H9 (cell line): Measurements from ENCODE around the gene MIGA1. TPM values are rescaled to one million over a fixed set of nuclear protein-coding genes. Genes with fewer than 3 reads are reported as not detected.

Experiments used
- DNase-seq: peaks from one replicate; pipeline ENCODE4 v3.0.0-alpha.2; 2017
- H2AFZ ChIP-seq: one replicate; pipeline ENCODE4 v1.6.1; 2013; ENCODE audit warnings: mild to moderate bottlenecking, low read length, control low read depth, moderate library complexity
- H2AK5ac ChIP-seq: 2 replicates; pipeline ENCODE4 v1.6.1; 2013; ENCODE audit warnings: low read length, control low read depth, mixed read lengths; ENCODE audit not compliant: insufficient read length
- H2BK120ac ChIP-seq: one replicate; pipeline ENCODE4 v1.6.1; 2013; ENCODE audit warnings: low read depth, mild to moderate bottlenecking, low read length, control low read depth, inconsistent platforms; ENCODE audit not compliant: poor library complexity, severe bottlenecking
- H2BK12ac ChIP-seq: 2 replicates; pipeline ENCODE4 v1.6.1; 2013; ENCODE audit warnings: low read length, control low read depth, mixed read lengths, low read depth; ENCODE audit not compliant: insufficient read length
- H2BK15ac ChIP-seq: 2 replicates; pipeline ENCODE4 v1.6.1; 2013; ENCODE audit warnings: low read depth, low read length, control low read depth
- H2BK20ac ChIP-seq: one replicate; pipeline ENCODE4 v1.6.1; 2013; ENCODE audit warnings: low read depth, mild to moderate bottlenecking, low read length, control low read depth, inconsistent platforms; ENCODE audit not compliant: poor library complexity, severe bottlenecking
- H2BK5ac ChIP-seq: 2 replicates; pipeline ENCODE4 v1.6.1; 2013; ENCODE audit warnings: low read length, control low read depth, mixed read lengths; ENCODE audit not compliant: insufficient read length
- H3K14ac ChIP-seq: 2 replicates; pipeline ENCODE4 v1.6.1; 2013; ENCODE audit warnings: low read length, control low read depth; ENCODE audit not compliant: insufficient read depth
- H3K18ac ChIP-seq: 2 replicates; pipeline ENCODE4 v1.6.1; 2013; ENCODE audit warnings: low read depth, mild to moderate bottlenecking, mixed read lengths, low read length, control low read depth; ENCODE audit not compliant: insufficient read length
- H3K23ac ChIP-seq: 2 replicates; pipeline ENCODE4 v1.6.1; 2013; ENCODE audit warnings: low read length, control low read depth, mixed read lengths, low read depth; ENCODE audit not compliant: insufficient read length
- H3K23me2 ChIP-seq: 2 replicates; pipeline ENCODE4 v1.6.1; 2013; ENCODE audit warnings: low read depth, mild to moderate bottlenecking, mixed read lengths, low read length, control low read depth; ENCODE audit not compliant: insufficient read length, poor library complexity, severe bottlenecking
- H3K27ac ChIP-seq: 2 replicates; pipeline ENCODE4 v1.5.1; 2013; ENCODE audit warnings: low read length, control low read depth, mixed read lengths, low read depth; ENCODE audit not compliant: insufficient read length
- H3K27me3 ChIP-seq: 2 replicates; pipeline ENCODE4 v1.6.1; 2013; ENCODE audit warnings: low read length, control low read depth, inconsistent platforms; ENCODE audit not compliant: insufficient read depth
- H3K4ac ChIP-seq: 2 replicates; pipeline ENCODE4 v1.6.1; 2013; ENCODE audit warnings: low read depth, mild to moderate bottlenecking, control low read depth, inconsistent platforms, low read length, moderate library complexity
- H3K4me1 ChIP-seq: 2 replicates; pipeline ENCODE4 v1.6.1; 2013; ENCODE audit warnings: low read length, control low read depth, inconsistent platforms; ENCODE audit not compliant: insufficient read depth
- H3K4me2 ChIP-seq: 2 replicates; pipeline ENCODE4 v1.6.1; 2013; ENCODE audit warnings: low read length, control low read depth, mixed read lengths; ENCODE audit not compliant: insufficient read length, insufficient read depth
- H3K56ac ChIP-seq: 2 replicates; pipeline ENCODE4 v1.6.1; 2013; ENCODE audit warnings: low read depth, mild to moderate bottlenecking, mixed read lengths, low read length, control low read depth; ENCODE audit not compliant: insufficient read length
- H3K79me1 ChIP-seq: 2 replicates; pipeline ENCODE4 v1.6.1; 2013; ENCODE audit warnings: low read depth, mild to moderate bottlenecking, moderate library complexity, low read length, control low read depth, inconsistent platforms; ENCODE audit not compliant: insufficient read depth, poor library complexity, severe bottlenecking
- H3K79me2 ChIP-seq: 2 replicates; pipeline ENCODE4 v1.6.1; 2013; ENCODE audit warnings: low read length, control low read depth, inconsistent platforms; ENCODE audit not compliant: insufficient read depth
- H3K9ac ChIP-seq: 2 replicates; pipeline ENCODE4 v1.6.1; 2013; ENCODE audit warnings: low read length, control low read depth, mixed read lengths; ENCODE audit not compliant: insufficient read length; ENCODE audit errors: extremely low read depth
- H3K9me3 ChIP-seq: one replicate; pipeline ENCODE4 v1.6.1; 2013; ENCODE audit warnings: low read depth, low read length, inconsistent platforms; ENCODE audit not compliant: control insufficient read depth
- H3T11ph ChIP-seq: one replicate; pipeline ENCODE4 v1.6.1; 2013; ENCODE audit warnings: mild to moderate bottlenecking, low read length, control low read depth, inconsistent platforms
- H4K20me1 ChIP-seq: one replicate; pipeline ENCODE4 v1.6.1; 2013; ENCODE audit not compliant: control insufficient read depth, insufficient read length, insufficient read depth
- H4K5ac ChIP-seq: 2 replicates; pipeline ENCODE4 v1.6.1; 2013; ENCODE audit warnings: low read depth, mild to moderate bottlenecking, mixed read lengths, low read length, control low read depth; ENCODE audit not compliant: insufficient read length
- H4K8ac ChIP-seq: replicated peaks from 2 replicates; pipeline ENCODE4 v1.6.1; 2013; ENCODE audit warnings: low read length, control low read depth, mixed read lengths, low read depth; ENCODE audit not compliant: insufficient read length
- H4K91ac ChIP-seq: 2 replicates; pipeline ENCODE4 v1.6.1; 2013; ENCODE audit warnings: low read depth, mild to moderate bottlenecking, moderate library complexity, mixed read lengths, low read length, control low read depth; ENCODE audit not compliant: insufficient read length
- H3K27ac Mint-ChIP-seq, 3 experiments: 2 replicates in 2 of 3; 3 replicates in 1 of 3; pipeline ENCODE4 v1.8.0; 2020 to 2021; ENCODE audit warnings: mixed read lengths in 3 of 3, mild to moderate bottlenecking in 1 of 3, moderate library complexity in 1 of 3
- H3K27me3 Mint-ChIP-seq: 2 replicates; pipeline ENCODE4 v1.8.0; 2021; ENCODE audit warnings: low read depth, mild to moderate bottlenecking, moderate library complexity, mixed read lengths
- H3K36me3 Mint-ChIP-seq, 3 experiments: 2 replicates in 2 of 3; 3 replicates in 1 of 3; pipeline ENCODE4 v1.8.0; 2020 to 2021; ENCODE audit warnings: low read depth in 3 of 3, mixed read lengths in 3 of 3; ENCODE audit not compliant: insufficient read depth in 1 of 3
- H3K4me1 Mint-ChIP-seq, 2 experiments: 2 replicates each; pipeline ENCODE4 v1.8.0; 2020; ENCODE audit warnings: mixed read lengths in 2 of 2
- H3K4me3 Mint-ChIP-seq, 2 experiments: 2 replicates in 1 of 2; 3 replicates in 1 of 2; pipeline ENCODE4 v1.8.0; 2020 to 2021; ENCODE audit warnings: mild to moderate bottlenecking in 2 of 2, mixed read lengths in 2 of 2, moderate library complexity in 1 of 2
- H3K9me3 Mint-ChIP-seq, 2 experiments: 2 replicates in 1 of 2; 3 replicates in 1 of 2; pipeline ENCODE4 v1.8.0; 2020; ENCODE audit warnings: mild to moderate bottlenecking in 2 of 2, mixed read lengths in 2 of 2, moderate library complexity in 1 of 2
- WGBS: extraction: QIAGEN DNeasy Blood & Tissue Kit; methylation state at CpG from one replicate; pipeline ENCODE4 v1.1.7; 2013; ENCODE audit warnings: missing lambda C conversion rate, low lambda C conversion rate, mixed read lengths; ENCODE audit not compliant: insufficient read length; ENCODE audit errors: extremely low coverage; 5-methylcytosine and 5-hydroxymethylcytosine counted together
- total RNA-seq: library from RNA; stranded (reverse); gene quantifications from 2 replicates; pipeline ENCODE4 v1.2.1, GENCODE V29; 2021
- TF ChIP-seq, protein P1 (sequence below): fragments of 200-600 bp; sonication (generic); conservative IDR thresholded peaks from 3 replicates; pipeline ENCODE4 v1.8.0; 2021; ENCODE audit warnings: antibody characterized with exemption, mild to moderate bottlenecking

MIGA1 gene
- total RNA-seq, 1 experiment from 2014 or later: 6.3 TPM

DNA sequence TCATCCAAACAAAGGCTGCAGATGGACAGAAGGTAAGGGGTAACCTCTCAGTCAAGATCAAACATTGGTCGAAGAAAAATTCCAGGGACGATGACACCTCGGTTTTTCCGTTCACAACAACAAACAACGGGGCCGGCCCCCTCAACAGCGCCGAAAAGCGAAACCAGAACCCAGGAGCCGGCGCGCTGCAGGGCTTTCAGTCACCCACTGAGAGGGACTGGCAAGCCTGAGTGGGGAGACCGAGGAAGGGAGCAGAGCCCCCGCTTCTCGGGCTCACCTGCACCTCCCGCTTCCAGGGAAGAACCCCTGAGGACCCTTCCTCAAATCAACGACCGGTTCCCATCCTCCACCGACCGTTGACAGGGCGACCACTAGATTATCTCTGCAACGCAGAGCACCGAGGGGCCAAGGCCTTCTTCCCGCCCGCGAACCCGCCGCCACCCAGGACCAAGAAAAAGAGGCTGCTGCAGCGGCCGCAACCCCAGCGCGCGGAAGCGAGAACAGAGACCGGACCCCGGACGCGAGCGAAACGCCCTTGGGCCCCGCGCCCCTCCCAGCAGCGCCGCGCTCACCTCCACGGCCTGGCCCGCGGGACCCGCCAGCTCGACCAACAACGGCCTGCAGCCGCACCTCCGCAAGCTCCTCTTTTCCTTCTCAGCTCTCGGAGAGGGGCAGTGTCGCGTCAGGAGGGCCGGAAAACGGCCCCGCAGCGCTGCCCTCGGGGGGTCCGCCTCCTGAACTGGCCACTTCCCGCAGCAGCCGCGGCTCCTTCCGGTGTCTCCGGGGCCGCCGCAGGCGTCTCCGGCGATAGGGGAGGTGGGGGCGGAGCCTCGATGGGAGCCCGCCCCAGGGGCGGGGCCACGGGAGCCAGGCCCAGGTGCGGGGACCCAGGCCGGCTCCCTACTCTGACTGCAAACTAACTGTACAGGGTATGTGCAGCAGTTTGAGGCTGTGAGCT is 20.1 kb upstream of the MIGA1 start, which contains the start of gene USP33:
TSS of gene USP33 (minus strand) at position 782 of the 958 bp plus-strand sequence. CDS start 18,155 bp downstream, outside the sequence.
- TF ChIP-seq, protein P1, sequence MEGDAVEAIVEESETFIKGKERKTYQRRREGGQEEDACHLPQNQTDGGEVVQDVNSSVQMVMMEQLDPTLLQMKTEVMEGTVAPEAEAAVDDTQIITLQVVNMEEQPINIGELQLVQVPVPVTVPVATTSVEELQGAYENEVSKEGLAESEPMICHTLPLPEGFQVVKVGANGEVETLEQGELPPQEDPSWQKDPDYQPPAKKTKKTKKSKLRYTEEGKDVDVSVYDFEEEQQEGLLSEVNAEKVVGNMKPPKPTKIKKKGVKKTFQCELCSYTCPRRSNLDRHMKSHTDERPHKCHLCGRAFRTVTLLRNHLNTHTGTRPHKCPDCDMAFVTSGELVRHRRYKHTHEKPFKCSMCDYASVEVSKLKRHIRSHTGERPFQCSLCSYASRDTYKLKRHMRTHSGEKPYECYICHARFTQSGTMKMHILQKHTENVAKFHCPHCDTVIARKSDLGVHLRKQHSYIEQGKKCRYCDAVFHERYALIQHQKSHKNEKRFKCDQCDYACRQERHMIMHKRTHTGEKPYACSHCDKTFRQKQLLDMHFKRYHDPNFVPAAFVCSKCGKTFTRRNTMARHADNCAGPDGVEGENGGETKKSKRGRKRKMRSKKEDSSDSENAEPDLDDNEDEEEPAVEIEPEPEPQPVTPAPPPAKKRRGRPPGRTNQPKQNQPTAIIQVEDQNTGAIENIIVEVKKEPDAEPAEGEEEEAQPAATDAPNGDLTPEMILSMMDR: no peak
- Histone ChIP-seq H3K27me3 (no peaks in the 10 kb centered on the region), H3K18ac (peak within 1 kb of the TSS; percentile 1), H4K8ac (no peak within 1 kb of the TSS), H2BK120ac (no peak within 1 kb of the TSS), H2AK5ac (no peak within 1 kb of the TSS), H2BK15ac (no peak within 1 kb of the TSS), H2BK20ac (no peak within 1 kb of the TSS), H4K5ac (no peak within 1 kb of the TSS), H3K4me2 (peak within 1 kb of the TSS; percentile 61), H3K27ac (peak within 1 kb of the TSS; percentile 18), H3K4me1 (no peaks in the 10 kb centered on the region), H3K4ac (no peak within 1 kb of the TSS), H3K9ac (peak within 1 kb of the TSS; percentile 75), H3K14ac (peak within 1 kb of the TSS; percentile 26), H4K20me1 (no peaks in the 10 kb centered on the region), H2BK12ac (no peak within 1 kb of the TSS), H4K91ac (no peak within 1 kb of the TSS), H3K56ac (no peak within 1 kb of the TSS), H3K9me3 (no peaks in the 10 kb centered on the region), H3K23ac (no peak within 1 kb of the TSS), H2BK5ac (no peak within 1 kb of the TSS), H3K79me2 (peaks cover 15% of the 10 kb centered on the region; the same call in 1 of the 2 replicates), H3T11ph (no peak within 1 kb of the TSS), H3K23me2 (peaks cover 3% of the 10 kb centered on the region), H2AFZ (peak within 1 kb of the TSS; percentile 71), H3K79me1 (peaks cover 3% of the 10 kb centered on the region)
- Mint-ChIP-seq H3K36me3 (no peaks in the 10 kb centered on the region), H3K9me3 (no peaks in the 10 kb centered on the region; a peak in 1 of 5 replicates), H3K27ac (peak within 1 kb of the TSS; percentile 78 to 90 (median 89); a peak in 6 of 7 replicates), H3K4me3 (peak within 1 kb of the TSS; percentile 85 to 92), H3K27me3 (no peaks in the 10 kb centered on the region), H3K4me1 (peaks cover 18 to 19% of the 10 kb centered on the region in 2 experiments)
- WGBS: no CpG with 5 or more reads among the region's 79 CpGs
- DNase-seq: peak; percentile 93
